ENCODE measurements around the gene OBP2A.

- TF ChIP-seq CTCF (IDR thresholded peaks at IDR 0.05): no peak
- TF ChIP-seq POLR2A (IDR thresholded peaks at IDR 0.05): no peak
Measured at GRCh38 chr9:135533113-135533512, 12.8 kb upstream of the OBP2A start.

All from adrenal gland (tissue), 5 donors.